Mesodermal cell (in vitro differentiated cells): Measurements from ENCODE around the gene ARL6IP5.

ENCODE experiments used
- H3K27ac ChIP-seq: 2 replicates; pipeline ENCODE4 v1.7.0; 2013; ENCODE audit warnings: mild to moderate bottlenecking, low read depth, low read length, moderate library complexity; ENCODE audit not compliant: severe bottlenecking
- H3K36me3 ChIP-seq: 2 replicates; pipeline ENCODE4 v1.7.1; 2013; ENCODE audit warnings: mild to moderate bottlenecking, low read length, moderate library complexity; ENCODE audit not compliant: control insufficient read depth, insufficient read depth
- H3K4me1 ChIP-seq: one replicate; pipeline ENCODE4 v1.7.1; 2013; ENCODE audit warnings: mild to moderate bottlenecking, low read length; ENCODE audit not compliant: insufficient read depth, control insufficient read depth, poor library complexity, severe bottlenecking
- H3K4me3 ChIP-seq: 2 replicates; pipeline ENCODE4 v1.7.0; 2013; ENCODE audit warnings: low read length, control low read depth, mild to moderate bottlenecking; ENCODE audit not compliant: insufficient read depth, poor library complexity, severe bottlenecking; ENCODE audit errors: extremely low read depth
- H3K9me3 ChIP-seq: 2 replicates; pipeline ENCODE4 v1.7.1; 2013; ENCODE audit warnings: mild to moderate bottlenecking, low read length, moderate library complexity; ENCODE audit not compliant: control insufficient read depth
- WGBS, 2 experiments: methylation state at CpG; one replicate each; pipeline ENCODE4 v1.1.5; 2013; ENCODE audit warnings: missing lambda C conversion rate in 2 of 2; ENCODE audit not compliant: insufficient coverage in 2 of 2; 5-methylcytosine and 5-hydroxymethylcytosine counted together

ARL6IP5 gene

GRCh38 chr3:69118555-69118954, 33.8 kb downstream of the ARL6IP5 start:
- WGBS, 2 experiments: 91 to 96% methylated on average over 7 to 8 of the region's 12 CpGs
- no peaks in the 10 kb centered on the region for H3K36me3 ChIP-seq
- no peaks in the 10 kb centered on the region for H3K4me1 ChIP-seq
- no peaks in the 10 kb centered on the region for H3K9me3 ChIP-seq
- H3K4me3 ChIP-seq: no peak overlapping the region
- H3K27ac ChIP-seq: no peak overlapping the region

GRCh38 chr3:69119138-69119537, 34.4 kb downstream of the ARL6IP5 start:
- Histone ChIP-seq H3K4me1 (no peaks in the 10 kb centered on the region), H3K4me3 (no peak overlapping the region), H3K36me3 (no peaks in the 10 kb centered on the region), H3K27ac (no peak overlapping the region), H3K9me3 (no peaks in the 10 kb centered on the region)
- WGBS, 2 experiments: 94 to 98% methylated on average over 4 to 5 of the region's 6 CpGs

GRCh38 chr3:69119681-69120080, 34.9 kb downstream of the ARL6IP5 start:
- Histone ChIP-seq H3K27ac (no peak overlapping the region), H3K9me3 (no peaks in the 10 kb centered on the region), H3K4me1 (no peaks in the 10 kb centered on the region), H3K4me3 (no peak overlapping the region), H3K36me3 (no peaks in the 10 kb centered on the region)
- WGBS, 2 experiments: 83 to 89% methylated on average over 4 of the region's 5 CpGs

- H3K4me1 ChIP-seq: no peaks in the 10 kb centered on the region
- no peaks in the 10 kb centered on the region for H3K9me3 ChIP-seq
- H3K27ac ChIP-seq: no peak overlapping the region
- no peak overlapping the region for H3K4me3 ChIP-seq
- H3K36me3 ChIP-seq: no peaks in the 10 kb centered on the region
- WGBS, 2 experiments: 0% methylated on average over 1 of the region's 1 CpG
Measured at GRCh38 chr3:69120879-69121464, 36.2 kb downstream of the ARL6IP5 start.

GRCh38 chr3:69121513-69121912, 36.8 kb downstream of the ARL6IP5 start:
- Histone ChIP-seq H3K4me1 (no peaks in the 10 kb centered on the region), H3K9me3 (no peaks in the 10 kb centered on the region), H3K27ac (no peak overlapping the region), H3K4me3 (no peak overlapping the region), H3K36me3 (no peaks in the 10 kb centered on the region)
- WGBS, 2 experiments: 100% methylated on average over 3 of the region's 6 CpGs

- H3K9me3 ChIP-seq: no peaks in the 10 kb centered on the region
- H3K27ac ChIP-seq: no peak overlapping the region
- 89 to 91% methylated on average over 3 to 4 of the region's 8 CpGs for WGBS, 2 experiments
- H3K4me1 ChIP-seq: no peaks in the 10 kb centered on the region
- H3K36me3 ChIP-seq: no peaks in the 10 kb centered on the region
- H3K4me3 ChIP-seq: no peak overlapping the region
Measured at GRCh38 chr3:69121950-69122349, 37.2 kb downstream of the ARL6IP5 start.

GRCh38 chr3:69122403-69122802, 37.7 kb downstream of the ARL6IP5 start, which contains the start of gene LMOD3:
TSS of gene LMOD3 (minus strand) at chr3:69122595. CDS start at chr3:69122386, 209 bp downstream.
- no peaks in the 10 kb centered on the region for H3K36me3 ChIP-seq
- no peak within 1 kb of the TSS for H3K4me3 ChIP-seq
- no peaks in the 10 kb centered on the region for H3K4me1 ChIP-seq
- no peak within 1 kb of the TSS for H3K27ac ChIP-seq
- no peaks in the 10 kb centered on the region for H3K9me3 ChIP-seq
- WGBS, 2 experiments: 86 to 93% methylated on average over 1 to 2 of the region's 3 CpGs

GRCh38 chr3:69126216-69126615, 41.5 kb downstream of the ARL6IP5 start:
- Histone ChIP-seq H3K4me1 (no peaks in the 10 kb centered on the region), H3K9me3 (no peaks in the 10 kb centered on the region), H3K27ac (no peak overlapping the region), H3K4me3 (no peak overlapping the region), H3K36me3 (no peaks in the 10 kb centered on the region)
- 93% methylated on average over 2 of the region's 3 CpGs; no CpG with 5 or more reads in 1 of the 2 experiments for WGBS, 2 experiments

GRCh38 chr3:69126999-69127398, 42.3 kb downstream of the ARL6IP5 start:
- 75 to 96% methylated on average over 2 of the region's 2 CpGs for WGBS, 2 experiments
- Histone ChIP-seq H3K27ac (no peak overlapping the region), H3K9me3 (no peaks in the 10 kb centered on the region), H3K4me3 (no peak overlapping the region), H3K36me3 (no peaks in the 10 kb centered on the region), H3K4me1 (no peaks in the 10 kb centered on the region)

- Histone ChIP-seq H3K9me3 (no peaks in the 10 kb centered on the region), H3K36me3 (no peaks in the 10 kb centered on the region), H3K4me3 (no peak overlapping the region), H3K4me1 (no peaks in the 10 kb centered on the region), H3K27ac (no peak overlapping the region)
Measured at GRCh38 chr3:69128509-69128908, 43.8 kb downstream of the ARL6IP5 start.

GRCh38 chr3:69129531-69129930, 44.8 kb downstream of the ARL6IP5 start:
- H3K4me3 ChIP-seq: no peak overlapping the region
- no peak overlapping the region for H3K27ac ChIP-seq
- 75% methylated on average over 1 of the region's 1 CpG; no CpG with 5 or more reads in 1 of the 2 experiments for whole genome bisulfite sequencing, 2 experiments
- no peaks in the 10 kb centered on the region for H3K4me1 ChIP-seq
- no peaks in the 10 kb centered on the region for H3K9me3 ChIP-seq
- no peaks in the 10 kb centered on the region for H3K36me3 ChIP-seq
